MCF 10A (cell line): ENCODE results near the gene DACH1. TPM values are rescaled to one million over a fixed set of nuclear protein-coding genes. Genes with fewer than 3 reads are reported as not detected.

Source experiments
- BruUV-seq: library from RNA; stranded (reverse); fragments of 400-500 nt; replicated peaks from 2 replicates; lab custom pipeline; 2021; lab: Mats Ljungman, UMichigan
- CTCF ChIA-PET: fragments of 300-600 bp; sonication (Branson Sonifier 250); formaldehyde crosslinking; extraction: SDS; loops from one replicate; lab custom pipeline; 2021; ENCODE audit warnings: antibody characterized with exemption, inconsistent platforms; lab: Yijun Ruan, JAX
- POLR2A ChIA-PET: fragments of 300-600, 350-650 bp; sonication (Branson Sonifier 250); formaldehyde crosslinking; extraction: SDS; loops from one replicate; lab custom pipeline; 2020; ENCODE audit warnings: antibody characterized with exemption, inconsistent platforms; lab: Yijun Ruan, JAX
- DNase-seq: peaks from one replicate; pipeline ENCODE4 v3.0.0-alpha.2; 2018; ENCODE audit not compliant: unreplicated experiment
- H3K27ac Mint-ChIP-seq: one replicate; pipeline ENCODE4 v1.8.0; 2022; ENCODE audit warnings: mild to moderate bottlenecking, low read depth, mixed read lengths; ENCODE audit not compliant: unreplicated experiment
- H3K27me3 Mint-ChIP-seq: one replicate; pipeline ENCODE4 v1.8.0; 2022; ENCODE audit warnings: mixed read lengths; ENCODE audit not compliant: insufficient read depth, unreplicated experiment
- H3K36me3 Mint-ChIP-seq: one replicate; pipeline ENCODE4 v1.8.0; 2022; ENCODE audit warnings: mild to moderate bottlenecking, moderate library complexity, mixed read lengths; ENCODE audit not compliant: insufficient read depth, unreplicated experiment
- H3K4me1 Mint-ChIP-seq: one replicate; pipeline ENCODE4 v1.8.0; 2022; ENCODE audit warnings: mixed read lengths; ENCODE audit not compliant: insufficient read depth, unreplicated experiment
- H3K4me3 Mint-ChIP-seq: one replicate; pipeline ENCODE4 v1.8.0; 2022; ENCODE audit warnings: mild to moderate bottlenecking, moderate library complexity, mixed read lengths; ENCODE audit not compliant: unreplicated experiment
- H3K9me3 Mint-ChIP-seq: one replicate; pipeline ENCODE4 v1.8.0; 2022; ENCODE audit warnings: mixed read lengths; ENCODE audit not compliant: unreplicated experiment
- intact Hi-C: fragments of 100-400 bp; cut with micrococcal nuclease; formaldehyde crosslinking; loops from 2 replicates; pipeline ENCODE4 v1.14.1; 2022
- total RNA-seq: library from RNA; stranded (reverse); gene quantifications from 2 replicates; pipeline ENCODE4 v1.2.3, GENCODE V29; 2022
- TF ChIP-seq, protein P1 (sequence below): fragments of 200-600 bp; IDR thresholded peaks from one replicate; pipeline ENCODE4 v1.8.0; 2022; ENCODE audit warnings: antibody characterized with exemption, mild to moderate bottlenecking; ENCODE audit not compliant: unreplicated experiment

Gene DACH1
- total RNA-seq, 1 experiment from 2014 or later = not detected

DNA sequence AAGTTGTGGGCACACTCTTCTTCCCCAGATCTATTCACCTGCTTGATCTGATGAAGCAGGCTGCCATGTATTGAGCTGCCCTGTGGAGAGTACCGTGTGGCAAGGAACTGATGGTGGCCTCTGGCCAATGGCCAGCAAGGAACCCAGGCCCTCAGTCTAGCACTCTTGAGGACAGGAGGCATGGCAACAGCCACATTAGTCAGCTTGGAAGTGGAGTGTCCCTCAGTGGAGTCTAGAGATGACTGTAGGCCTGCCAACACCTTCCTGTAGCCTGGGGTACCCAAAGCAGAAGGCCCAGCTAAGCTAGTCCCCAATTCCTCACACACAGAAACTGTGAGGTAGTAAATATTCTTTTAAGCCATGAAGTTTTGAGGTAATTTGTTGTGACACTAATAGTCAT, 412.5 kb downstream of the DACH1 start:
- CTCF ChIA-PET = no interaction called here
- intact Hi-C loops = no loop called here
- no peaks in the 10 kb centered on the region for H3K4me1 Mint-ChIP-seq
- H3K36me3 Mint-ChIP-seq = no peaks in the 10 kb centered on the region
- POLR2A ChIA-PET = no interaction called here
- no peak overlapping the region for H3K4me3 Mint-ChIP-seq
- BruUV-seq = no TSS peak
- no peak for DNase-seq
- H3K9me3 Mint-ChIP-seq = no peaks in the 10 kb centered on the region
- no peak overlapping the region for H3K27ac Mint-ChIP-seq
- TF ChIP-seq, protein P1, sequence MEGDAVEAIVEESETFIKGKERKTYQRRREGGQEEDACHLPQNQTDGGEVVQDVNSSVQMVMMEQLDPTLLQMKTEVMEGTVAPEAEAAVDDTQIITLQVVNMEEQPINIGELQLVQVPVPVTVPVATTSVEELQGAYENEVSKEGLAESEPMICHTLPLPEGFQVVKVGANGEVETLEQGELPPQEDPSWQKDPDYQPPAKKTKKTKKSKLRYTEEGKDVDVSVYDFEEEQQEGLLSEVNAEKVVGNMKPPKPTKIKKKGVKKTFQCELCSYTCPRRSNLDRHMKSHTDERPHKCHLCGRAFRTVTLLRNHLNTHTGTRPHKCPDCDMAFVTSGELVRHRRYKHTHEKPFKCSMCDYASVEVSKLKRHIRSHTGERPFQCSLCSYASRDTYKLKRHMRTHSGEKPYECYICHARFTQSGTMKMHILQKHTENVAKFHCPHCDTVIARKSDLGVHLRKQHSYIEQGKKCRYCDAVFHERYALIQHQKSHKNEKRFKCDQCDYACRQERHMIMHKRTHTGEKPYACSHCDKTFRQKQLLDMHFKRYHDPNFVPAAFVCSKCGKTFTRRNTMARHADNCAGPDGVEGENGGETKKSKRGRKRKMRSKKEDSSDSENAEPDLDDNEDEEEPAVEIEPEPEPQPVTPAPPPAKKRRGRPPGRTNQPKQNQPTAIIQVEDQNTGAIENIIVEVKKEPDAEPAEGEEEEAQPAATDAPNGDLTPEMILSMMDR = no peak
- H3K27me3 Mint-ChIP-seq = peaks cover 52% of the 10 kb centered on the region

DNA sequence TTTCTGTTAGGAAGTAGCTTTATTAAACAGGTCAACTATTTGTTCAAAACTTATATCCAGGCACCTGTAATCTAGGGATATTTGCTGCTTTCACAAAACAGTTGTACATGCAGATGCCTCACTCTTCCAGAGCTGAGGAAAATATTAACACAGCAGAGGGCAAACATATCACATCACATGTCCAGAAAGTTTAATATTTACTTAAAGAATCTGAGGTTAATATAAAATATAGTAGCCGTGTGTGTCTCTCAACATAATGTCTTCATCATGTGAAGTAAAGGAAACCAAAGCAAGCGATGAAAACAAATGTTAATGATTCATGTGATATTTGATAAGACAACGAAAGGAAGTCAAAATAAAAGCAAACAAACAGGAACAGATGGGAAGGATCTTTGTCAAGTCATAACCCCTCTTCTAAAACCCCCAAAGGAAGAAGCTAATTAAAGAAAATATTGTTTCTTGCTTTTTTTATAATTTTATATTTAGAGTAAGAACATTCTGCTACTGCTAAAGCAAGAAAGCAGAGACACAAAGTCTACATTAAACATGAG, 418.8 kb downstream of the DACH1 start:
- CTCF ChIA-PET = interaction anchor here (0.6 kb wide), 1 partner anchor 439 kb away, joined by 3 read pairs; no protein-coding TSS in a partner anchor
- BruUV-seq = no TSS peak
- TF ChIP-seq, protein P1 = no peak

GRCh38 chr13:71437704-71438103, 429.3 kb downstream of the DACH1 start:
- Mint-ChIP-seq H3K4me1 (no peaks in the 10 kb centered on the region), H3K27ac (no peak overlapping the region), H3K27me3 (peaks cover 62% of the 10 kb centered on the region), H3K4me3 (no peak overlapping the region), H3K36me3 (no peaks in the 10 kb centered on the region), H3K9me3 (no peaks in the 10 kb centered on the region)
- BruUV-seq = no TSS peak
- DNase-seq = no peak
- intact Hi-C loops = no loop called here
- TF ChIP-seq, protein P1 = no peak
- ChIA-PET POLR2A (no interaction called here), CTCF (no interaction called here)

More for the DNA sequence above, 418.8 kb downstream of the DACH1 start:
- intact Hi-C loops = no loop called here
- POLR2A ChIA-PET = no interaction called here
- no peak for DNase-seq
- Mint-ChIP-seq H3K9me3 (no peaks in the 10 kb centered on the region), H3K27me3 (peaks cover 70% of the 10 kb centered on the region), H3K36me3 (no peaks in the 10 kb centered on the region), H3K4me3 (no peak overlapping the region), H3K4me1 (no peaks in the 10 kb centered on the region), H3K27ac (no peak overlapping the region)

DNA sequence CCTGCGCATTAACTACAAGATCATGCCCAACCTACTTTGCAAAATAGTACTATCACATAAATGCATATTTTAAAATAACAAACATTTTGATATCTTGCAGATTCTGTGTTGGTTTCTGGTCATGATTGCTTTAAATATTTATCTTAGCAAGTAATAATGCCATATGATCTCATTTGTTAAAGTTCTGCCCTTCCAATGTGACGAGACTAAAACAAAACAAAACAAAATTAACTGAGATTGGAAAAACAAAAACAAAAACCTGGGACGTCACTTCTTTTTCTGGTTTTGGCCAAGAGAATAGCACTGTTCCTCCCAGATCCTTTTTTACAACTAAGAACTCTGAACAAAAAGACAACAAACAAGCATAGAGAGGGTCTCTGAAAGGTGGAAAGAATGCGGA, 436.3 kb downstream of the DACH1 start:
- intact Hi-C loops = no loop called here
- POLR2A ChIA-PET = no interaction called here
- Mint-ChIP-seq H3K27ac (no peak overlapping the region), H3K27me3 (peaks cover 12% of the 10 kb centered on the region), H3K36me3 (no peaks in the 10 kb centered on the region), H3K4me3 (no peak overlapping the region), H3K4me1 (no peaks in the 10 kb centered on the region), H3K9me3 (no peaks in the 10 kb centered on the region)
- no TSS peak for BruUV-seq
- TF ChIP-seq, protein P1 = no peak
- no peak for DNase-seq
- CTCF ChIA-PET = no interaction called here
